Neural cell (in vitro differentiated cells): Measurements from ENCODE around the gene PGAP6. TPM values are rescaled to one million over a fixed set of nuclear protein-coding genes. Genes with fewer than 3 reads are reported as not detected.
A peak's percentile ranks its signal among the peaks of the same experiment; 100 is the strongest.

Experiments used
- H2AFZ ChIP-seq: fragments of 200-600, 300-800 bp; sonication (generic), shearing (Covaris generic); 2 replicates; pipeline ENCODE4 v1.6.0; 2014; ENCODE audit warnings: low read depth, mild to moderate bottlenecking, antibody characterized with exemption, low read length, moderate library complexity
- H3F3A ChIP-seq: fragments of 200-600 bp; shearing (Covaris generic); 2 replicates; pipeline ENCODE4 v1.6.1; 2016; ENCODE audit warnings: mild to moderate bottlenecking, moderate library complexity, mixed read lengths, antibody characterized with exemption, low read length; ENCODE audit not compliant: insufficient read depth, poor library complexity, severe bottlenecking
- H3K27ac ChIP-seq: fragments of 200-600, 300-800 bp; sonication (generic), shearing (Covaris generic); 2 replicates; pipeline ENCODE4 v1.5.1; 2014; ENCODE audit warnings: mild to moderate bottlenecking, low read length, moderate library complexity
- H3K27me3 ChIP-seq: fragments of 300-800, 200-600 bp; sonication (generic), shearing (Covaris generic); 2 replicates; pipeline ENCODE4 v1.6.0; 2014; ENCODE audit warnings: mild to moderate bottlenecking, low read depth, low read length, moderate library complexity; ENCODE audit not compliant: insufficient read depth
- H3K36me3 ChIP-seq: fragments of 300-800, 200-600 bp; sonication (generic), shearing (Covaris generic); 2 replicates; pipeline ENCODE4 v1.5.1; 2014; ENCODE audit warnings: mild to moderate bottlenecking, antibody characterized with exemption, low read length, moderate library complexity; ENCODE audit not compliant: insufficient read depth
- H3K4me2 ChIP-seq: fragments of 300-800, 200-600 bp; sonication (generic), shearing (Covaris generic); 2 replicates; pipeline ENCODE4 v1.6.0; 2014; ENCODE audit warnings: mild to moderate bottlenecking, low read length
- H3K4me3 ChIP-seq: fragments of 300-800, 200-600 bp; sonication (generic), shearing (Covaris generic); 2 replicates; pipeline ENCODE4 v1.5.1; 2014; ENCODE audit warnings: mild to moderate bottlenecking, low read length, moderate library complexity
- H3K79me2 ChIP-seq: fragments of 200-600 bp; shearing (Covaris generic); replicated peaks from 2 replicates; pipeline ENCODE4 v1.6.0; 2014; ENCODE audit warnings: mild to moderate bottlenecking, low read length, moderate library complexity; ENCODE audit not compliant: insufficient read depth
- H3K9ac ChIP-seq: fragments of 300-800, 200-600 bp; sonication (generic), shearing (Covaris generic); 2 replicates; pipeline ENCODE4 v1.6.1; 2016; ENCODE audit warnings: mild to moderate bottlenecking, low read length, mixed read lengths
- H3K9me2 ChIP-seq: fragments of 200-600 bp; shearing (Covaris generic); 2 replicates; pipeline ENCODE4 v1.6.1; 2016; ENCODE audit warnings: mild to moderate bottlenecking, low read length, mixed read lengths; ENCODE audit not compliant: insufficient read depth
- H3K9me3 ChIP-seq: fragments of 200-600, 300-800 bp; sonication (generic), shearing (Covaris generic); 2 replicates; pipeline ENCODE4 v1.6.1; 2016; ENCODE audit warnings: mild to moderate bottlenecking, mixed run types, low read length, moderate library complexity, mixed read lengths
- H4K20me1 ChIP-seq: fragments of 200-600 bp; shearing (Covaris generic); 2 replicates; pipeline ENCODE4 v1.6.1; 2016; ENCODE audit warnings: mild to moderate bottlenecking, mixed run types; ENCODE audit not compliant: insufficient read depth
- CTCF ChIP-seq: fragments of 450-650 bp; IDR thresholded peaks from 2 replicates; pipeline ENCODE4 v1.5.1; 2014; ENCODE audit warnings: antibody characterized with exemption, mild to moderate bottlenecking, moderate library complexity; ENCODE audit not compliant: poor library complexity, severe bottlenecking
- EP300 ChIP-seq: fragments of 450-650 bp; conservative IDR thresholded peaks from 2 replicates; pipeline ENCODE4 v1.6.1; 2014; ENCODE audit warnings: antibody characterized with exemption, mild to moderate bottlenecking, moderate library complexity; ENCODE audit not compliant: poor library complexity, severe bottlenecking
- EZH2 ChIP-seq: fragments of 200-600, 300-800 bp; shearing (Covaris generic), sonication (generic); IDR thresholded peaks from 2 replicates; pipeline ENCODE4 v1.6.1; 2014; ENCODE audit warnings: antibody characterized with exemption, low read length, borderline replicate concordance, mild to moderate bottlenecking; ENCODE audit not compliant: insufficient read depth, poor library complexity, severe bottlenecking
- MXI1 ChIP-seq: fragments of 450-650 bp; conservative IDR thresholded peaks from 2 replicates; pipeline ENCODE4 v1.6.1; 2014; ENCODE audit warnings: antibody characterized with exemption, mild to moderate bottlenecking; ENCODE audit not compliant: poor library complexity, severe bottlenecking
- POLR2AphosphoS5 ChIP-seq: IDR thresholded peaks from 2 replicates; pipeline ENCODE4 v1.6.1; 2012
- RAD21 ChIP-seq: fragments of 450-650 bp; conservative IDR thresholded peaks from 2 replicates; pipeline ENCODE4 v1.6.1; 2014; ENCODE audit warnings: antibody characterized with exemption, mild to moderate bottlenecking, moderate library complexity
- REST ChIP-seq: IDR thresholded peaks from 2 replicates; pipeline ENCODE4 v1.6.1; 2012; ENCODE audit warnings: borderline replicate concordance
- SMC3 ChIP-seq: fragments of 450-650 bp; conservative IDR thresholded peaks from 2 replicates; pipeline ENCODE4 v1.6.1; 2014; ENCODE audit warnings: antibody characterized with exemption, mild to moderate bottlenecking, moderate library complexity; ENCODE audit not compliant: poor library complexity
- TAF1 ChIP-seq: IDR thresholded peaks from 2 replicates; pipeline ENCODE4 v1.6.1; 2012; ENCODE audit warnings: low read depth
- polyA plus RNA-seq: library from polyadenylated mRNA; depleted of rRNA; stranded (reverse); fragments of >200 nt; gene quantifications from 2 replicates; pipeline ENCODE4 v1.2.3, GENCODE V29; 2014

Gene PGAP6
- polyA plus RNA-seq, 1 donor from 2014 or later, result 47.3 TPM

GRCh38 chr16:425082-425718 is 43.4 kb upstream of the PGAP6 start, which contains the start of gene RAB11FIP3:
Gene RAB11FIP3 (plus strand): TSS chr16:425649. CDS start chr16:426007, 358 bp downstream.
- no peaks in the 10 kb centered on the region for H3K9me2 ChIP-seq
- H3K27ac ChIP-seq, result peak within 1 kb of the TSS; percentile 90
- peaks cover 45% of the 10 kb centered on the region for H3K79me2 ChIP-seq
- no peaks in the 10 kb centered on the region for H3F3A ChIP-seq
- peak within 1 kb of the TSS; percentile 79 for H2AFZ ChIP-seq
- peak within 1 kb of the TSS; percentile 100 for H3K4me3 ChIP-seq
- H4K20me1 ChIP-seq, result peaks cover 16% of the 10 kb centered on the region
- no peaks in the 10 kb centered on the region for H3K36me3 ChIP-seq
- no peak for TF ChIP-seq EZH2
- peak; percentile 65 for TF ChIP-seq EP300
- TF ChIP-seq REST, result peak; percentile 55
- TF ChIP-seq MXI1, result peak; percentile 88
- peak; percentile 62 for TF ChIP-seq CTCF
- peak; percentile 55 for TF ChIP-seq RAD21
- peak; percentile 65 for TF ChIP-seq SMC3
- peak; percentile 89 for TF ChIP-seq POLR2AphosphoS5
- peak; percentile 87 for TF ChIP-seq TAF1
- peak within 1 kb of the TSS; percentile 90 for H3K9ac ChIP-seq
- H3K27me3 ChIP-seq, result no peaks in the 10 kb centered on the region
- H3K9me3 ChIP-seq, result no peaks in the 10 kb centered on the region
- peak within 1 kb of the TSS; percentile 84 for H3K4me2 ChIP-seq

- H4K20me1 ChIP-seq, result peaks cover 16% of the 10 kb centered on the region
- peak overlapping the region; percentile 90 for H3K9ac ChIP-seq
- peak overlapping the region; percentile 90 for H3K27ac ChIP-seq
Observed at GRCh38 chr16:424623-425081, 42.9 kb upstream of the PGAP6 start.

More at GRCh38 chr16:424623-425081, 42.9 kb upstream of the PGAP6 start:
- H3K4me2 ChIP-seq, result peak overlapping the region; percentile 59
- H3K36me3 ChIP-seq, result no peaks in the 10 kb centered on the region
- H3K4me3 ChIP-seq, result peak overlapping the region; percentile 88
- H3K79me2 ChIP-seq, result peaks cover 39% of the 10 kb centered on the region
- no peaks in the 10 kb centered on the region for H3K27me3 ChIP-seq
- no peaks in the 10 kb centered on the region for H3F3A ChIP-seq
- peak overlapping the region; percentile 79 for H2AFZ ChIP-seq
- TF ChIP-seq POLR2AphosphoS5 (no peak), TAF1 (no peak), CTCF (no peak), MXI1 (no peak), EP300 (no peak), SMC3 (no peak), EZH2 (no peak), REST (no peak), RAD21 (no peak)
- H3K9me2 ChIP-seq, result no peaks in the 10 kb centered on the region
- no peaks in the 10 kb centered on the region for H3K9me3 ChIP-seq
